Neuronal stem cell (in vitro differentiated cells): ENCODE results near the gene MAP7D2.

Source experiments
- DNase-seq: peaks from one replicate; pipeline ENCODE4 v3.0.0-alpha.2; 2013; ENCODE audit warnings: low spot score
- H2AFZ ChIP-seq: one replicate; pipeline ENCODE4 v1.6.1; 2013; ENCODE audit warnings: mild to moderate bottlenecking, low read length, inconsistent platforms
- H2AK5ac ChIP-seq: 2 replicates; pipeline ENCODE4 v1.6.1; 2013; ENCODE audit warnings: low read depth, mild to moderate bottlenecking, inconsistent platforms, low read length, moderate library complexity, mixed read lengths
- H2BK120ac ChIP-seq: 2 replicates; pipeline ENCODE4 v1.6.1; 2013; ENCODE audit warnings: low read depth, mild to moderate bottlenecking, inconsistent platforms, low read length, moderate library complexity, mixed read lengths
- H2BK12ac ChIP-seq: one replicate; pipeline ENCODE4 v1.6.1; 2013; ENCODE audit warnings: low read length, inconsistent platforms
- H2BK15ac ChIP-seq: 2 replicates; pipeline ENCODE4 v1.6.1; 2013; ENCODE audit warnings: mild to moderate bottlenecking, low read length, inconsistent platforms, mixed read lengths
- H2BK5ac ChIP-seq: one replicate; pipeline ENCODE4 v1.6.1; 2013; ENCODE audit warnings: inconsistent platforms, mild to moderate bottlenecking, low read length, moderate library complexity
- H3K14ac ChIP-seq: one replicate; pipeline ENCODE4 v1.6.1; 2013; ENCODE audit warnings: low read length, inconsistent platforms
- H3K18ac ChIP-seq: 2 replicates; pipeline ENCODE4 v1.6.1; 2013; ENCODE audit warnings: low read length, inconsistent platforms
- H3K23ac ChIP-seq: 2 replicates; pipeline ENCODE4 v1.6.1; 2013; ENCODE audit warnings: low read depth, mild to moderate bottlenecking, mixed read lengths, low read length, inconsistent platforms; ENCODE audit not compliant: poor library complexity
- H3K27ac ChIP-seq: replicated peaks from 3 replicates; pipeline ENCODE4 v1.5.1; 2013; ENCODE audit warnings: low read length, inconsistent platforms
- H3K27me3 ChIP-seq, 3 experiments: 2 replicates each; pipeline ENCODE4 v1.6.1; 2013; ENCODE audit warnings: low read length in 3 of 3, mild to moderate bottlenecking in 2 of 3, inconsistent platforms in 1 of 3, low read depth in 1 of 3, mixed read lengths in 1 of 3, moderate library complexity in 1 of 3; ENCODE audit not compliant: control insufficient read depth in 3 of 3, insufficient read depth in 3 of 3
- H3K36me3 ChIP-seq, 2 donors: replicated peaks in 1 of 2; 2 replicates each; pipeline ENCODE4 v1.6.1; 2013; ENCODE audit warnings: low read length in 2 of 2; ENCODE audit not compliant: control insufficient read depth in 2 of 2, insufficient read depth in 2 of 2
- H3K4ac ChIP-seq: 2 replicates; pipeline ENCODE4 v1.6.1; 2013; ENCODE audit warnings: inconsistent platforms, mild to moderate bottlenecking, low read length, moderate library complexity
- H3K4me1 ChIP-seq, 2 donors: 1 replicate in 1 of 2; 2 replicates in 1 of 2; pipeline ENCODE4 v1.6.1; 2013; ENCODE audit warnings: low read length in 2 of 2, low read depth in 1 of 2; ENCODE audit not compliant: control insufficient read depth in 2 of 2, insufficient read depth in 1 of 2
- H3K4me2 ChIP-seq: one replicate; pipeline ENCODE4 v1.6.1; 2013; ENCODE audit warnings: mild to moderate bottlenecking, low read length, inconsistent platforms; ENCODE audit not compliant: insufficient read depth, poor library complexity, severe bottlenecking
- H3K4me3 ChIP-seq, 2 donors: 2 replicates each; pipeline ENCODE4 v1.5.1; 2013; ENCODE audit warnings: low read length in 2 of 2, mild to moderate bottlenecking in 2 of 2, inconsistent platforms in 1 of 2, moderate library complexity in 1 of 2
- H3K79me1 ChIP-seq: one replicate; pipeline ENCODE4 v1.6.1; 2013; ENCODE audit warnings: low read depth, mild to moderate bottlenecking, inconsistent platforms, low read length, moderate library complexity
- H3K9ac ChIP-seq: one replicate; pipeline ENCODE4 v1.6.1; 2013; ENCODE audit warnings: mild to moderate bottlenecking, low read depth, low read length, inconsistent platforms; ENCODE audit not compliant: poor library complexity
- H3K9me3 ChIP-seq, 2 donors: replicated peaks in 1 of 2; 2 replicates each; pipeline versions ENCODE3 to v1.6.1; 2013; ENCODE audit warnings: low read length in 2 of 2, mild to moderate bottlenecking in 2 of 2, inconsistent platforms in 1 of 2, low read depth in 1 of 2, mixed read lengths in 1 of 2, moderate library complexity in 1 of 2; ENCODE audit not compliant: control insufficient read depth in 2 of 2, insufficient read depth in 1 of 2
- H4K8ac ChIP-seq: one replicate; pipeline ENCODE4 v1.6.1; 2013; ENCODE audit warnings: low read depth, mild to moderate bottlenecking, inconsistent platforms, low read length, moderate library complexity
- H4K91ac ChIP-seq: one replicate; pipeline ENCODE4 v1.6.1; 2013; ENCODE audit warnings: low read length, low read depth, mild to moderate bottlenecking, inconsistent platforms; ENCODE audit not compliant: poor library complexity
- WGBS, 2 donors: extraction: QIAGEN DNeasy Blood & Tissue Kit; methylation state at CpG; one replicate each; pipeline ENCODE4 v1.1.7; 2013; ENCODE audit warnings: missing lambda C conversion rate in 2 of 2, mixed read lengths in 1 of 2; ENCODE audit not compliant: insufficient read length in 2 of 2, insufficient replicate concordance in 1 of 2; ENCODE audit errors: extremely low coverage in 2 of 2; 5-methylcytosine and 5-hydroxymethylcytosine counted together

The MAP7D2 gene

GRCh38 chrX:20037186-20037585 is 79.5 kb downstream of the MAP7D2 start:
- WGBS, 2 donors: no CpG with 5 or more reads among the region's 6 CpGs
- no peaks in the 10 kb centered on the region for H3K36me3 ChIP-seq
- H3K9me3 ChIP-seq: no peaks in the 10 kb centered on the region
- H2BK15ac ChIP-seq: no peak overlapping the region
- no peak overlapping the region for H3K27ac ChIP-seq
- no peak overlapping the region for H3K4me3 ChIP-seq
- no peak overlapping the region for H3K18ac ChIP-seq
- no peaks in the 10 kb centered on the region for H3K79me1 ChIP-seq
- H4K91ac ChIP-seq: no peak overlapping the region
- peaks cover 0 to 3% (median 0%) of the 10 kb centered on the region in 3 experiments for H3K27me3 ChIP-seq
- H2BK120ac ChIP-seq: no peak overlapping the region
- no peak overlapping the region for H2BK12ac ChIP-seq
- no peak overlapping the region for H3K4ac ChIP-seq
- H3K4me1 ChIP-seq: no peaks in the 10 kb centered on the region
- no peak for DNase-seq
- no peak overlapping the region for H2AFZ ChIP-seq
- no peak overlapping the region for H3K9ac ChIP-seq
- no peak overlapping the region for H4K8ac ChIP-seq
- H2BK5ac ChIP-seq: no peak overlapping the region
- H3K14ac ChIP-seq: no peak overlapping the region
- no peak overlapping the region for H3K4me2 ChIP-seq
- no peak overlapping the region for H2AK5ac ChIP-seq
- no peak overlapping the region for H3K23ac ChIP-seq

- H3K27ac ChIP-seq: no peak overlapping the region
- H3K4me2 ChIP-seq: no peak overlapping the region
- no peak overlapping the region for H2BK12ac ChIP-seq
- H3K14ac ChIP-seq: no peak overlapping the region
- no peak overlapping the region for H2BK15ac ChIP-seq
- no peak overlapping the region for H2BK120ac ChIP-seq
- H2BK5ac ChIP-seq: no peak overlapping the region
- no CpG with 5 or more reads among the region's 2 CpGs for WGBS, 2 donors
- no peak overlapping the region for H4K91ac ChIP-seq
- H2AFZ ChIP-seq: no peak overlapping the region
- H4K8ac ChIP-seq: no peak overlapping the region
- no peak overlapping the region for H2AK5ac ChIP-seq
- H3K79me1 ChIP-seq: no peaks in the 10 kb centered on the region
- no peaks in the 10 kb centered on the region for H3K36me3 ChIP-seq
- no peaks in the 10 kb centered on the region for H3K4me1 ChIP-seq
- no peak overlapping the region for H3K23ac ChIP-seq
- H3K9ac ChIP-seq: no peak overlapping the region
- no peak overlapping the region for H3K18ac ChIP-seq
- DNase-seq: no peak
- H3K4me3 ChIP-seq: no peak overlapping the region
- H3K4ac ChIP-seq: no peak overlapping the region
- no peaks in the 10 kb centered on the region for H3K27me3 ChIP-seq
- no peaks in the 10 kb centered on the region for H3K9me3 ChIP-seq
Observed at GRCh38 chrX:20032201-20032600, 84.5 kb downstream of the MAP7D2 start.

GRCh38 chrX:20029728-20030127 is 87.0 kb downstream of the MAP7D2 start:
- Histone ChIP-seq H3K36me3 (no peaks in the 10 kb centered on the region), H3K18ac (no peak overlapping the region), H3K27ac (no peak overlapping the region), H4K91ac (no peak overlapping the region), H2BK120ac (no peak overlapping the region), H2BK5ac (no peak overlapping the region), H3K4me2 (no peak overlapping the region), H2AFZ (no peak overlapping the region), H4K8ac (no peak overlapping the region), H3K9me3 (no peaks in the 10 kb centered on the region), H3K4me1 (no peaks in the 10 kb centered on the region), H2BK15ac (no peak overlapping the region), H3K4me3 (no peak overlapping the region), H3K4ac (no peak overlapping the region), H3K14ac (no peak overlapping the region), H3K27me3 (no peaks in the 10 kb centered on the region), H3K9ac (no peak overlapping the region), H3K79me1 (no peaks in the 10 kb centered on the region), H2BK12ac (no peak overlapping the region), H3K23ac (no peak overlapping the region), H2AK5ac (no peak overlapping the region)
- DNase-seq: no peak
- WGBS, 2 donors: no CpG with 5 or more reads among the region's 2 CpGs

- no peak overlapping the region for H4K8ac ChIP-seq
- no peaks in the 10 kb centered on the region for H3K4me1 ChIP-seq
- H2AFZ ChIP-seq: no peak overlapping the region
- no peaks in the 10 kb centered on the region for H3K27me3 ChIP-seq
- no peak overlapping the region for H3K27ac ChIP-seq
- no peak overlapping the region for H2BK120ac ChIP-seq
- no peak overlapping the region for H3K4me2 ChIP-seq
- no peak overlapping the region for H2BK5ac ChIP-seq
- H2BK15ac ChIP-seq: no peak overlapping the region
- H3K9ac ChIP-seq: no peak overlapping the region
- no peaks in the 10 kb centered on the region for H3K9me3 ChIP-seq
- H3K4me3 ChIP-seq: no peak overlapping the region
- no peak overlapping the region for H3K4ac ChIP-seq
- no peak overlapping the region for H3K14ac ChIP-seq
- H3K79me1 ChIP-seq: no peaks in the 10 kb centered on the region
- H2BK12ac ChIP-seq: no peak overlapping the region
- H2AK5ac ChIP-seq: no peak overlapping the region
- no peak overlapping the region for H3K23ac ChIP-seq
- H3K36me3 ChIP-seq: no peaks in the 10 kb centered on the region
- no peak for DNase-seq
- WGBS, 2 donors: no CpG with 5 or more reads among the region's 8 CpGs
- no peak overlapping the region for H3K18ac ChIP-seq
- no peak overlapping the region for H4K91ac ChIP-seq
Observed at GRCh38 chrX:20028588-20028987, 88.1 kb downstream of the MAP7D2 start.
